DOHH2 (cell line): ENCODE measurements around the gene GOLIM4.

Experiments used
- CTCF ChIP-seq: fragments of 200-600 bp; sonication (generic); IDR thresholded peaks from one replicate; pipeline ENCODE4 v1.5.1; 2014; ENCODE audit warnings: antibody characterized with exemption, mild to moderate bottlenecking, low read depth, low read length; ENCODE audit not compliant: poor library complexity, severe bottlenecking
- EZH2phosphoT487 ChIP-seq: fragments of 200-600 bp; sonication (generic); IDR thresholded peaks from 2 replicates; pipeline ENCODE4 v1.6.1; 2017; ENCODE audit warnings: borderline replicate concordance, mild to moderate bottlenecking, antibody characterized with exemption, low read length, moderate library complexity, mixed read lengths

GRCh38 chr3:168113848-168114247 lies 18.1 kb upstream of the GOLIM4 start:
- TF ChIP-seq EZH2phosphoT487 (no peak), CTCF (no peak)
